HG02798 (cell line): ENCODE results near the gene ATN1.

Source experiments
- ATAC-seq: cut with Tn5 transposase; IDR thresholded peaks from one replicate; pipeline ENCODE4 v1.9.1; 2021; ENCODE audit warnings: mild to moderate bottlenecking; ENCODE audit not compliant: unreplicated experiment, poor library complexity

ATN1 gene

GRCh38 chr12:6968426-6968825 lies 40.7 kb downstream of the ATN1 start:
- no peak for ATAC-seq

- no peak for ATAC-seq
These were observed 42.4 kb downstream of the ATN1 start for GRCh38 chr12:6970096-6970527.

GRCh38 chr12:6974180-6974579 lies 46.4 kb downstream of the ATN1 start:
- no peak for ATAC-seq

GRCh38 chr12:6975297-6976032 lies 47.7 kb downstream of the ATN1 start:
- no peak for ATAC-seq

- ATAC-seq, result no peak
These were observed 49.9 kb downstream of the ATN1 start for GRCh38 chr12:6977653-6978052.

- no peak for ATAC-seq
These were observed 50.4 kb downstream of the ATN1 start for GRCh38 chr12:6978188-6978587.

- no peak for ATAC-seq
These were observed 50.9 kb downstream of the ATN1 start for GRCh38 chr12:6978611-6979011.

- ATAC-seq, result no peak
These were observed 51.3 kb downstream of the ATN1 start for GRCh38 chr12:6979021-6979420.

GRCh38 chr12:6979453-6979852 lies 51.7 kb downstream of the ATN1 start:
- no peak for ATAC-seq

GRCh38 chr12:6980075-6980474 lies 52.3 kb downstream of the ATN1 start:
- ATAC-seq, result no peak

- no peak for ATAC-seq
These were observed 53.0 kb downstream of the ATN1 start for GRCh38 chr12:6980740-6981139.

- no peak for ATAC-seq
These were observed 53.6 kb downstream of the ATN1 start for GRCh38 chr12:6981152-6982052.

- no peak for ATAC-seq
These were observed 54.8 kb downstream of the ATN1 start for GRCh38 chr12:6982532-6982931.

- no peak for ATAC-seq
These were observed 60.3 kb downstream of the ATN1 start for GRCh38 chr12:6987956-6988553.
